GM12878 (cell line): ENCODE results near the gene GHITM. TPM values are rescaled to one million over a fixed set of nuclear protein-coding genes. Genes with fewer than 3 reads are reported as not detected.

Experiments used
- CREB1 ChIP-seq: IDR thresholded peaks from 2 replicates; pipeline ENCODE4 v1.6.1; 2012; ENCODE audit warnings: low read depth, mild to moderate bottlenecking, inconsistent platforms
- E2F4 ChIP-seq: IDR thresholded peaks from 2 replicates; pipeline ENCODE4 v1.6.1; 2012; ENCODE audit warnings: low read depth, low read length, improper control_type of control experiment
- EP300 ChIP-seq, 2 experiments: fragments of 150-350 bp in 1 of 2; IDR thresholded peaks; 2 replicates each; pipeline ENCODE4 v1.6.1; 2011 to 2012; ENCODE audit warnings: low read depth in 2 of 2, low read length in 2 of 2, borderline replicate concordance in 1 of 2, improper control_type of control experiment in 1 of 2, inconsistent platforms in 1 of 2; ENCODE audit not compliant: control insufficient read depth in 1 of 2
- ETV6 ChIP-seq, 2 experiments: fragments of 450-650 bp in 1 of 2; IDR thresholded peaks in 1 of 2; conservative IDR thresholded peaks in 1 of 2; 2 replicates each; pipeline ENCODE4 v1.6.1; 2014; ENCODE audit warnings: antibody characterized with exemption in 1 of 2, borderline replicate concordance in 1 of 2, low read depth in 1 of 2, mild to moderate bottlenecking in 1 of 2, moderate library complexity in 1 of 2
- NR2F1 ChIP-seq: fragments of 450-650 bp; conservative IDR thresholded peaks from 2 replicates; pipeline ENCODE4 v1.6.1; 2017; ENCODE audit warnings: mild to moderate bottlenecking
- PKNOX1 ChIP-seq: fragments of 450-650 bp; IDR thresholded peaks from 2 replicates; pipeline ENCODE4 v1.6.1; 2016; ENCODE audit warnings: mild to moderate bottlenecking
- PRDM15 ChIP-seq: fragments of 450-650 bp; formaldehyde crosslinking; IDR thresholded peaks from 2 replicates; pipeline ENCODE4 v1.4.0; 2020; ENCODE audit warnings: mild to moderate bottlenecking, moderate library complexity
- SMAD1 ChIP-seq: fragments of 450-650 bp; IDR thresholded peaks from 2 replicates; pipeline ENCODE4 v1.6.1; 2018; ENCODE audit warnings: mild to moderate bottlenecking, low read depth; ENCODE audit not compliant: partially characterized antibody
- SP1 ChIP-seq: IDR thresholded peaks from one replicate; pipeline ENCODE4 v1.6.1; 2011; ENCODE audit warnings: low read depth, low read length
- polyA plus RNA-seq, 11 experiments: library from polyadenylated mRNA; depleted of rRNA in 4 of 11; unstranded in 6 of 11; stranded (reverse) in 5 of 11; fragments of >200 nt; fragmentation: Nextera tagmentation in 4 of 11; fragmentation: Illumina TruSeq in 1 of 11; extraction: Ambion mirVana in 4 of 11; extraction: Trizol in 1 of 11; gene quantifications; 1 replicate in 1 of 11; 2 replicates in 10 of 11; pipeline versions ENCODE4 v1.2.1 to v1.2.3, GENCODE V29; 2011 to 2016; ENCODE audit warnings: inconsistent platforms in 2 of 11, missing spikeins in 2 of 11, low read depth in 1 of 11
- total RNA-seq, 4 experiments: library from RNA; depleted of rRNA in 3 of 4; stranded (reverse); fragments of >200 nt in 3 of 4; fragmentation: Illumina TruSeq in 1 of 4; extraction: Trizol in 1 of 4; gene quantifications; 2 replicates each; pipeline versions ENCODE4 v1.2.1 to v1.2.3, GENCODE V29; 2013 to 2021
- TF ChIP-seq, protein P1 (sequence below): fragments of 450-650 bp; IDR thresholded peaks from 2 replicates; pipeline ENCODE4 v1.6.1; 2018; ENCODE audit warnings: mild to moderate bottlenecking, low read depth, moderate library complexity; ENCODE audit not compliant: partially characterized antibody

The GHITM gene
- total and polyA plus RNA-seq, 10 of the 15 experiments (the other 5 are each of a cell fraction or from before 2014, with no cell fraction given), result 120 to 501 (median 209) TPM

GRCh38 chr10:84155521-84155920, 16.2 kb downstream of the GHITM start (continued):
- no peak for TF ChIP-seq PRDM15
- no peak for TF ChIP-seq SMAD1
- no peak for TF ChIP-seq ETV6 (conservative IDR thresholded peaks at IDR 0.05 in 1 of 2, IDR thresholded peaks at IDR 0.05 in 1 of 2; ENCODE audit: borderline replicate concordance in 1 of 2, low read depth in 1 of 2)
- TF ChIP-seq EP300 (IDR thresholded peaks at IDR 0.05; ENCODE audit: borderline replicate concordance in 1 of 2, control insufficient read depth in 1 of 2, low read depth in 2 of 2, low read length in 2 of 2), result no peak
- no peak for TF ChIP-seq E2F4
- no peak for TF ChIP-seq SP1
- no peak for TF ChIP-seq NR2F1
- no peak for TF ChIP-seq CREB1
- TF ChIP-seq, protein P1, sequence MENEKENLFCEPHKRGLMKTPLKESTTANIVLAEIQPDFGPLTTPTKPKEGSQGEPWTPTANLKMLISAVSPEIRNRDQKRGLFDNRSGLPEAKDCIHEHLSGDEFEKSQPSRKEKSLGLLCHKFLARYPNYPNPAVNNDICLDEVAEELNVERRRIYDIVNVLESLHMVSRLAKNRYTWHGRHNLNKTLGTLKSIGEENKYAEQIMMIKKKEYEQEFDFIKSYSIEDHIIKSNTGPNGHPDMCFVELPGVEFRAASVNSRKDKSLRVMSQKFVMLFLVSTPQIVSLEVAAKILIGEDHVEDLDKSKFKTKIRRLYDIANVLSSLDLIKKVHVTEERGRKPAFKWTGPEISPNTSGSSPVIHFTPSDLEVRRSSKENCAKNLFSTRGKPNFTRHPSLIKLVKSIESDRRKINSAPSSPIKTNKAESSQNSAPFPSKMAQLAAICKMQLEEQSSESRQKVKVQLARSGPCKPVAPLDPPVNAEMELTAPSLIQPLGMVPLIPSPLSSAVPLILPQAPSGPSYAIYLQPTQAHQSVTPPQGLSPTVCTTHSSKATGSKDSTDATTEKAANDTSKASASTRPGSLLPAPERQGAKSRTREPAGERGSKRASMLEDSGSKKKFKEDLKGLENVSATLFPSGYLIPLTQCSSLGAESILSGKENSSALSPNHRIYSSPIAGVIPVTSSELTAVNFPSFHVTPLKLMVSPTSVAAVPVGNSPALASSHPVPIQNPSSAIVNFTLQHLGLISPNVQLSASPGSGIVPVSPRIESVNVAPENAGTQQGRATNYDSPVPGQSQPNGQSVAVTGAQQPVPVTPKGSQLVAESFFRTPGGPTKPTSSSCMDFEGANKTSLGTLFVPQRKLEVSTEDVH, result no peak
- TF ChIP-seq PKNOX1, result no peak
- TF ChIP-seq, all 136 proteins: peak for 0
